GM18507 (cell line): ENCODE data around the gene MLLT1.
A peak's percentile ranks its signal among the peaks of the same experiment; 100 is the strongest.

Experiments
- DNase-seq: peaks from one replicate; pipeline ENCODE4 v3.0.0; 2011; ENCODE audit warnings: low read depth; ENCODE audit not compliant: insufficient read length; ENCODE audit errors: extremely low spot score
- FAIRE-seq: peaks from 2 replicates; lab custom pipeline; 2011; peaks lifted over from hg19 to GRCh38; lab: Jason Lieb, UNC

Gene MLLT1

GRCh38 chr19:6188811-6189210 lies 91.0 kb downstream of the MLLT1 start:
- no peak for DNase-seq
- FAIRE-seq: no peak

- FAIRE-seq (no peak), DNase-seq (no peak)
Measured at GRCh38 chr19:6187374-6187773, 92.4 kb downstream of the MLLT1 start.

GRCh38 chr19:6185835-6186834 lies 93.6 kb downstream of the MLLT1 start:
- no peak for DNase-seq
- no peak for FAIRE-seq

DNA sequence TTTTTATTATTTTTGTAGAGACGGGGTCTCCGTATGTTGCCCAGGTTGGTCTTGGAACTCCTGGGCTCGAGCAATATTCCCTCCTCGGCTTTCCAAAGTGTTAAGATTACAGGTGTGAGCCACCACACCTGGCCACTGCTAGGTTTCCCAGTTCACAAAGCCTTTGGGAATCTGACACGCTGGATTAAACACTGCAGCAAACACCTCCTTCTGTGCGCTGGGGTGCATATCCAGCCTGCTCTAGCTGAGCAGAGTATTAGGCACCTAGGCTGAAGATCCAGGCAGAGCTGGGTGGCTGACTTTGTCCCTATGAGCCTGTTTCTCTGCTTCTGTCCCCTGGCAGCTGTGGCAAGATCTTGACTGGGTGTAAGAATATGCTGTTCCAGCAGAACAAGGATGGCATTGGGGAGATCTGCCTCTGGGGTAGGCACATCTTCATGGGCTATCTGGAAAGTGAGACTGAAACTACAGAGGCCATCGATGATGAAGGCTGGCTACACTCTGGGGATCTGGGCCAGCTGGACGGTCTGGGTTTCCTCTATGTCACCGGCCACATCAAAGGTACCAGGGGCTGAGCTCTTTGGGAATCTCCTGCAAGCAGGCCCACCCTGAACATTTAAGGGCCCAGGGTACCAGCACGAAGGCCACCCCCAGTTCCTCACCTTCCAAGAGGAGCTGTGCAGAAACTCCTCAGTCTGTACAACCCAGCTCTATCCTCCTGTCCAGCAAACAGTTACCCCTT lies 94.5 kb downstream of the MLLT1 start:
- DNase-seq: no peak
- FAIRE-seq: no peak

DNA sequence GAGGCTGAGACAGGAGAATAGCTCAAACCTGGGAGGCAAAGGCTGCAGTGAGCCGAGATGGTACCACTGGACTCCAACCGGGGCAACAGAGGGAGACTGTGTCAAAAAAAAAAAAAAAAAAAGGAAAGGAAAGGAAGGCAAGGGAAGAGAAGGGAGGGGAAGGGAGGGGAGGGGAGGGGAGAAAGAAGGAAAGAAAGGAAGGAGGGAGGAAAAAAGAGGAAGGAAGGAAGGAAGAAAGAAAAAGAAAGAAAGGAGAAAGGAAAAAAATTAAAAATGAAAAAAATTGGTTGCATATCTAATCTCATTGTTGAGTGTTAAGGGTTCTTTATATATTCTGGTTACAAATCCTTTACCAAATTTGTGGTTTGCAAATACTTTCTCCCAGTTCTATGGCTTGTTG lies 98.7 kb downstream of the MLLT1 start:
- no peak for FAIRE-seq

GRCh38 chr19:6173190-6173589 lies 106.6 kb downstream of the MLLT1 start:
- no peak for FAIRE-seq
- DNase-seq: no peak

More for the DNA sequence above, 98.7 kb downstream of the MLLT1 start:
- DNase-seq: no peak

DNA sequence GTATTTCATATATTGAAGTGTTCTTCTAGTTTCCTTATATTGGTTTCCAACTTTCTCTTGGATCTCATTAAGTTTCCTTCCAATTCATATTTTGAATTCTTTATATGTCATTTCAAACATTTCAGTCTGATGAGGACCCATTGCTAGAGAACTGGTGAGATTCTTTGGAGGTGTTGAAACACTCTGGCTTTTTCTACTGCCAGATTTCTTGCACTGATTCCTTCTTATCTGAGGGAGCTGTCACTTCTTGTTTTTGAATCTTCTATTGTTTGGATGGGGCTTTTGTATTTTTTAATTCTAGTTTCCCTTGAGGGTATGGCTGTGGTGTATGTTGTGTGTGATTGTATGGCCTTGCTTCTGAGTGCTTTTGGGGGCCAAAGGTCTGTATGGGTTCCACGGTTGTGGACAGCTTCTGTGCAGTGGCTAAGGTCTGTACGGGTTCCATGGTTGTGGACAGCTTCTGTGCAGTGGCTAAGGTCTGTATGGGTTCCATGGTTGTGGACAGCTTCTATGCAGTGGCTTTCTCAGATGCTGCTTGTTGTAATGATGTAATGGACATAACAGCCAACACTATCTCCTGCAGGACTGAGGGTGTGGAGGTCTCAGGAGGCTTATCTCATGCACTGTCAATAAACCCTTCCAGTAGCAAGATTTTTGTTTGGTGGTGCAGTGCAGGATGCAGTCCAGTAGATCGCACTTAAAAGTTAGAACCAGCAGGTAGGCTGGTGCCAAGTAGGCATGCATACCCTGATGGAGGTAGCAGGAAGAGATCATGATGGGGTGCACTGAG lies 107.5 kb downstream of the MLLT1 start:
- DNase-seq: no peak
- no peak for FAIRE-seq

DNA sequence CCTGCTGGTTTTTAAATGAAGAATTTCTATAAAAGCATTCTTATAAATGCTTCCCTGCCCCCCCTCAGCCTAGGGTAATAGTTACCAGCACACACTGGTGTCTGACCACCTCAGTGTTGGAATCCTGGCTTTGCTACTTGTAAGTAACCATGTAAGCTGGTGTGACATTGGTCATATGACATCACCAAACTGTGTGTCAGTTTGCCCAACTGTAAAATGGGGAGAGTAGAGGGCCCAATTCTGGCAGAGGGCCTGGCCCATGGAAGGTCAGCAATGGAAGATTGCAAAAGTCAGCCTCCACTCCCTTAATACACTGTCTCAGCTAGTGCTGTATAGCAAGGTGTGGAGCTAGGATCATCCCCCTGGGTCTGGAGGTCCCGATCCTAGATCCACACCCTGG lies 112.7 kb downstream of the MLLT1 start:
- FAIRE-seq (no peak), DNase-seq (no peak)

- DNase-seq (no peak), FAIRE-seq (no peak)
Measured at GRCh38 chr19:6164906-6165531, 114.8 kb downstream of the MLLT1 start.

GRCh38 chr19:6161271-6161850 lies 118.4 kb downstream of the MLLT1 start:
- peak; percentile 96 for FAIRE-seq
- DNase-seq: peak; percentile 55
